Ovary (tissue), 9 donors: ENCODE results near the gene GRN. TPM values are rescaled to one million over a fixed set of nuclear protein-coding genes. Genes with fewer than 3 reads are reported as not detected.

Experiments
- DNase-seq, 5 donors: peaks; one replicate each; pipeline ENCODE4 v3.0.0-alpha.2; 2019 to 2020
- H3K27ac ChIP-seq, 2 donors: fragments of 200-600 bp; one replicate each; pipeline versions ENCODE4 v1.5.1 to v1.8.0; 2019 to 2022
- H3K27me3 ChIP-seq: fragments of 200-600 bp; one replicate; pipeline ENCODE4 v1.8.0; 2022
- H3K36me3 ChIP-seq: fragments of 200-600 bp; sonication (generic); one replicate; pipeline ENCODE4 v1.5.1; 2019
- H3K4me1 ChIP-seq: one replicate; pipeline ENCODE4 v1.8.1; 2013; ENCODE audit warnings: mild to moderate bottlenecking, moderate library complexity; ENCODE audit not compliant: insufficient read depth
- H3K4me3 ChIP-seq: fragments of 200-600 bp; sonication (generic); one replicate; pipeline ENCODE4 v1.5.1; 2017
- H3K9me3 ChIP-seq, 2 donors: fragments of 200-600 bp in 1 of 2; sonication (generic) in 1 of 2; one replicate each; pipeline versions ENCODE4 v1.5.1 to v1.8.1; 2013 to 2019; ENCODE audit warnings: mild to moderate bottlenecking in 1 of 2, moderate library complexity in 1 of 2
- CTCF ChIP-seq, 3 donors: fragments of 450-650 bp in 2 of 3; fragments of 200-600 bp in 1 of 3; IDR thresholded peaks; one replicate each; pipeline versions ENCODE4 v1.5.1 to v1.8.0; 2016 to 2022; ENCODE audit warnings: antibody characterized with exemption in 3 of 3, mild to moderate bottlenecking in 1 of 3
- EP300 ChIP-seq: sonication (generic); formaldehyde crosslinking; IDR thresholded peaks from one replicate; pipeline ENCODE4 v1.6.1; 2017; ENCODE audit warnings: antibody characterized with exemption
- POLR2A ChIP-seq: fragments of 450-650 bp; IDR thresholded peaks from one replicate; pipeline ENCODE4 v1.6.1; 2017; ENCODE audit warnings: antibody characterized with exemption, mild to moderate bottlenecking, moderate library complexity
- WGBS, 3 donors: extraction: QIAGEN DNeasy Blood & Tissue Kit in 1 of 3; methylation state at CpG; one replicate each; pipeline versions ENCODE4 v1.1.5 to v1.1.7; 2013 to 2017; 5-methylcytosine and 5-hydroxymethylcytosine counted together
- intact Hi-C, 4 donors: fragments of 100-400 bp; cut with DNase I; formaldehyde crosslinking; loops; one replicate each; pipeline versions ENCODE4 v1.11.0 to v1.15.1; 2022 to 2023
- polyA plus RNA-seq, 2 donors: library from polyadenylated mRNA; stranded (reverse); fragments of 200-250 nt in 1 of 2; fragments of 350-450 nt in 1 of 2; fragmentation: Illumina TruSeq in 1 of 2; extraction: RNeasy Lipid Tissue Mini Kit (QIAGEN cat#74804) in 1 of 2; gene quantifications; one replicate each; pipeline ENCODE4 v1.2.3, GENCODE V29; 2013 to 2014
- total RNA-seq, 7 donors: library from RNA; depleted of rRNA in 2 of 7; stranded (reverse); fragments of >200 nt in 2 of 7; fragmentation: NEBNext Ultra II Directional in 3 of 7; extraction: Animal tissue kit (Norgen Biotek cat#: 25700) in 3 of 7; gene quantifications; one replicate each; pipeline versions ENCODE4 v1.1.0 to v1.2.4, GENCODE V29; 2016 to 2023
- donor health status: DM: no; HTN: no; CAD: no; lungs with moderate emphysema.
- donor health status: DM: no; HTN: no; CAD: no.
- donor health status: Bipolar disorder and iron deficiency.
- donor health status: DM: yes; HTN: yes; CAD: no.
- donor health status: DM: no; HTN: no; CAD: no.
- donor health status: DM: yes; HTN: yes; CAD: no.

GRN gene
- total and polyA plus RNA-seq, 9 donors = 70.6 to 173 (median 88.2) TPM

GRCh38 chr17:44384281-44384822 is 39.2 kb downstream of the GRN start:
- intact Hi-C loops = no loop called here

GRCh38 chr17:44384823-44385286 is 39.8 kb downstream of the GRN start:
- Histone ChIP-seq H3K4me1 (peaks cover 2% of the 10 kb centered on the region), H3K9me3 (no peaks in the 10 kb centered on the region), H3K27ac (peak overlapping the region in 1 of 2 donors; percentile 16), H3K4me3 (peak overlapping the region; percentile 53), H3K36me3 (no peaks in the 10 kb centered on the region), H3K27me3 (no peaks in the 10 kb centered on the region)
- intact Hi-C loops = no loop called here
- no peak for DNase-seq
- TF ChIP-seq EP300 (no peak), POLR2A (no peak), CTCF (IDR thresholded peaks at IDR 0.05) (no peak)
- WGBS, 3 donors = 4 to 7% (median 4%) methylated on average over 25 to 26 of the region's 26 CpGs

More at GRCh38 chr17:44384281-44384822, 39.2 kb downstream of the GRN start:
- DNase-seq = no peak
- peaks cover 2% of the 10 kb centered on the region for H3K4me1 ChIP-seq
- H3K36me3 ChIP-seq = no peaks in the 10 kb centered on the region
- peak overlapping the region; percentile 53 for H3K4me3 ChIP-seq
- 35 to 39% (median 38%) methylated on average over 29 of the region's 29 CpGs for WGBS, 3 donors
- H3K27me3 ChIP-seq = no peaks in the 10 kb centered on the region
- no peak for TF ChIP-seq EP300
- TF ChIP-seq CTCF (IDR thresholded peaks at IDR 0.05) = no peak
- TF ChIP-seq POLR2A = no peak
- no peaks in the 10 kb centered on the region for H3K9me3 ChIP-seq
- peak overlapping the region in 1 of 2 donors; percentile 16 for H3K27ac ChIP-seq

GRCh38 chr17:44385287-44386181 is 40.4 kb downstream of the GRN start:
- intact Hi-C loops = no loop called here
- Histone ChIP-seq H3K4me1 (peaks cover 2% of the 10 kb centered on the region), H3K27me3 (no peaks in the 10 kb centered on the region), H3K36me3 (no peaks in the 10 kb centered on the region), H3K27ac (no peak overlapping the region), H3K9me3 (no peaks in the 10 kb centered on the region), H3K4me3 (peak overlapping the region; percentile 53)
- peak; percentile 89 to 93 (median 91) for DNase-seq
- TF ChIP-seq POLR2A = peak; percentile 37
- TF ChIP-seq EP300 = no peak
- TF ChIP-seq CTCF (IDR thresholded peaks at IDR 0.05) = peak in 1 of 3 donors; percentile 10
- 2 to 3% (median 2%) methylated on average over 60 to 68 of the region's 68 CpGs for WGBS, 3 donors

- peaks cover 2% of the 10 kb centered on the region for H3K4me1 ChIP-seq
- TF ChIP-seq POLR2A = no peak
- no peak for TF ChIP-seq CTCF (IDR thresholded peaks at IDR 0.05)
- TF ChIP-seq EP300 = no peak
- no peak overlapping the region for H3K27ac ChIP-seq
- no peaks in the 10 kb centered on the region for H3K27me3 ChIP-seq
- H3K36me3 ChIP-seq = no peaks in the 10 kb centered on the region
- H3K9me3 ChIP-seq = no peaks in the 10 kb centered on the region
- H3K4me3 ChIP-seq = peak overlapping the region; percentile 53
- DNase-seq = peak in 2 of 5 donors; percentile 6 to 17
- intact Hi-C loops = no loop called here
- 25 to 34% (median 26%) methylated on average over 10 of the region's 10 CpGs for WGBS, 3 donors
Measured at GRCh38 chr17:44386182-44386525, 41.1 kb downstream of the GRN start.
